Endothelial cell of umbilical vein (primary cell): Measurements from ENCODE around the gene AJAP1. TPM values are rescaled to one million over a fixed set of nuclear protein-coding genes. Genes with fewer than 3 reads are reported as not detected.

Source experiments
- BruUV-seq: library from RNA; stranded (reverse); fragments of 400-500 nt; replicated peaks from 2 replicates; lab custom pipeline; 2021; lab: Mats Ljungman, UMichigan
- CTCF ChIA-PET: fragments of 300-600, 350-600 bp; sonication (Branson Sonifier 250); formaldehyde crosslinking; loops from one replicate; lab custom pipeline; 2021; ENCODE audit warnings: antibody characterized with exemption, inconsistent platforms; lab: Charles Lee
- POLR2A ChIA-PET: fragments of 300-600, 350-600 bp; sonication (Branson Sonifier 250); formaldehyde crosslinking; loops from one replicate; lab custom pipeline; 2021; ENCODE audit warnings: antibody characterized with exemption, inconsistent platforms; lab: Charles Lee
- DNase-seq: peaks from one replicate; pipeline ENCODE4 v3.0.0-alpha.2; 2011; ENCODE audit warnings: low read depth, low spot score
- FAIRE-seq: peaks from 2 replicates; lab custom pipeline; 2011; peaks lifted over from hg19 to GRCh38; lab: Jason Lieb, UNC
- H2AFZ ChIP-seq: 2 replicates; pipeline ENCODE4 v1.6.0; 2012; ENCODE audit warnings: low read depth, low read length, control low read depth, inconsistent platforms
- H3K27ac ChIP-seq: 2 replicates; pipeline ENCODE4 v1.5.1; 2011; ENCODE audit warnings: low read depth, mild to moderate bottlenecking, control low read depth, low read length, moderate library complexity; ENCODE audit not compliant: insufficient read depth
- H3K27me3 ChIP-seq, 2 experiments: 2 replicates each; pipeline versions ENCODE4 v1.6.0 to v1.6.1; 2011; ENCODE audit warnings: low read length in 2 of 2, mixed read lengths in 1 of 2; ENCODE audit not compliant: control insufficient read depth in 2 of 2, insufficient read depth in 2 of 2
- H3K36me3 ChIP-seq, 2 experiments: 2 replicates in 1 of 2; 3 replicates in 1 of 2; pipeline ENCODE4 v1.5.1; 2011; ENCODE audit warnings: low read length in 2 of 2, mild to moderate bottlenecking in 1 of 2, moderate library complexity in 1 of 2; ENCODE audit not compliant: control insufficient read depth in 2 of 2, insufficient read depth in 2 of 2; ENCODE audit errors: extremely low read depth in 1 of 2
- H3K4me1 ChIP-seq: 3 replicates; pipeline ENCODE4 v1.5.1; 2011; ENCODE audit warnings: mild to moderate bottlenecking, low read length; ENCODE audit not compliant: control insufficient read depth, insufficient read depth; ENCODE audit errors: extremely low read depth
- H3K4me2 ChIP-seq: 2 replicates; pipeline ENCODE4 v1.6.1; 2011; ENCODE audit warnings: low read length, control low read depth, mixed read lengths; ENCODE audit not compliant: insufficient read depth
- H3K4me3 ChIP-seq, 3 experiments: fragments of 200-600 bp in 1 of 3; sonication (generic), shearing (Covaris generic) in 1 of 3; replicated peaks in 1 of 3; 2 replicates each; pipeline ENCODE4 v1.5.1; 2011 to 2016; ENCODE audit warnings: control low read depth in 3 of 3, low read length in 3 of 3, mild to moderate bottlenecking in 2 of 3, inconsistent platforms in 1 of 3, low read depth in 1 of 3, moderate library complexity in 1 of 3; ENCODE audit not compliant: insufficient read depth in 1 of 3
- H3K79me2 ChIP-seq: 2 replicates; pipeline ENCODE4 v1.6.0; 2012; ENCODE audit warnings: low read length, inconsistent platforms; ENCODE audit not compliant: control insufficient read depth, insufficient read depth
- H3K9ac ChIP-seq: replicated peaks from 2 replicates; pipeline ENCODE3; 2011; ENCODE audit warnings: low read length, control low read depth; ENCODE audit not compliant: insufficient read depth; ENCODE audit errors: extremely low read depth
- H3K9me1 ChIP-seq: replicated peaks from 3 replicates; pipeline ENCODE4 v1.6.0; 2011; ENCODE audit warnings: mild to moderate bottlenecking, low read length; ENCODE audit not compliant: control insufficient read depth, insufficient read depth; ENCODE audit errors: extremely low read depth
- H3K9me3 ChIP-seq: replicated peaks from 2 replicates; pipeline ENCODE4 v1.5.1; 2012; ENCODE audit warnings: low read length, inconsistent platforms; ENCODE audit not compliant: control insufficient read depth, insufficient read depth
- H4K20me1 ChIP-seq: replicated peaks from 2 replicates; pipeline ENCODE3; 2011; ENCODE audit warnings: mild to moderate bottlenecking, low read length; ENCODE audit not compliant: control insufficient read depth, insufficient read depth; ENCODE audit errors: extremely low read depth
- CTCF ChIP-seq, 2 donors: IDR thresholded peaks; 1 replicate in 1 of 2; 2 replicates in 1 of 2; pipeline ENCODE4 v1.5.1; 2011; ENCODE audit warnings: low read length in 2 of 2, mild to moderate bottlenecking in 2 of 2, moderate library complexity in 2 of 2, control low read depth in 1 of 2, inconsistent platforms in 1 of 2, low read depth in 1 of 2; ENCODE audit not compliant: insufficient read depth in 1 of 2; ENCODE audit errors: extremely low read depth in 1 of 2
- EZH2 ChIP-seq: IDR thresholded peaks from 2 replicates; pipeline ENCODE4 v1.6.1; 2012; ENCODE audit warnings: borderline replicate concordance, low read depth, mild to moderate bottlenecking, moderate library complexity, low read length, inconsistent platforms; ENCODE audit not compliant: severe bottlenecking
- FOS ChIP-seq: IDR thresholded peaks from 2 replicates; pipeline ENCODE4 v1.6.1; 2011; ENCODE audit warnings: mild to moderate bottlenecking, low read length, moderate library complexity, borderline replicate concordance; ENCODE audit not compliant: insufficient read depth
- GATA2 ChIP-seq: IDR thresholded peaks from 2 replicates; pipeline ENCODE4 v1.7.0; 2011; ENCODE audit warnings: low read depth, mild to moderate bottlenecking, moderate library complexity, mixed read lengths, low read length; ENCODE audit not compliant: insufficient read length, insufficient read depth
- JUN ChIP-seq: IDR thresholded peaks from 2 replicates; pipeline ENCODE4 v1.6.1; 2011; ENCODE audit warnings: borderline replicate concordance, low read depth; ENCODE audit not compliant: insufficient read length, insufficient read depth
- MAX ChIP-seq: IDR thresholded peaks from 2 replicates; pipeline ENCODE4 v1.6.1; 2011; ENCODE audit not compliant: insufficient read depth, insufficient read length
- MYC ChIP-seq: IDR thresholded peaks from one replicate; pipeline ENCODE4 v1.6.1; 2011; ENCODE audit warnings: mild to moderate bottlenecking, low read depth, low read length
- POLR2AphosphoS5 ChIP-seq: IDR thresholded peaks from 2 replicates; pipeline ENCODE4 v1.6.1; 2012; ENCODE audit warnings: low read depth, mild to moderate bottlenecking, control low read depth, low read length, moderate library complexity; ENCODE audit not compliant: insufficient read depth
- dilution Hi-C: fragments of 300-500 bp; cut with MboI; formaldehyde crosslinking; loops from one replicate; pipeline ENCODE4 v1.15.0; 2019; ENCODE audit warnings: low sequenced_read_pairs; ENCODE audit not compliant: extremely low pct_ligation_motif_present
- intact Hi-C: fragments of 100-400 bp; cut with micrococcal nuclease; formaldehyde crosslinking; loops from one replicate; pipeline ENCODE4 v1.10.0; 2022
- polyA plus RNA-seq, 4 experiments: library from polyadenylated mRNA; depleted of rRNA in 3 of 4; stranded (reverse) in 3 of 4; unstranded in 1 of 4; fragments of >200 nt; gene quantifications; 2 replicates each; pipeline versions ENCODE4 v1.2.1 to v1.2.3, GENCODE V29; 2011 to 2012; ENCODE audit warnings: missing spikeins in 1 of 4
- total RNA-seq: library from RNA; stranded (reverse); gene quantifications from 2 replicates; pipeline ENCODE4 v1.2.3, GENCODE V29; 2021

The AJAP1 gene
- total and polyA plus RNA-seq, 2 donors (not counting 3 experiments of a cell fraction or from before 2014, with no cell fraction given): not detected

- FAIRE-seq: no peak
- no peak for TF ChIP-seq POLR2AphosphoS5
- no peak for TF ChIP-seq GATA2
- no peak for TF ChIP-seq MYC
- no peak for TF ChIP-seq FOS
- TF ChIP-seq JUN: no peak
- TF ChIP-seq EZH2: no peak
- TF ChIP-seq CTCF (IDR thresholded peaks at IDR 0.05; ENCODE audit: extremely low read depth in 1 of 2, insufficient read depth in 1 of 2, low read depth in 1 of 2, low read length in 2 of 2): no peak
- no peak for TF ChIP-seq MAX
- H3K4me3 ChIP-seq: no peak overlapping the region
Observed at GRCh38 chr1:4709641-4710040, 55.2 kb downstream of the AJAP1 start.

More at GRCh38 chr1:4709641-4710040, 55.2 kb downstream of the AJAP1 start:
- H3K4me1 ChIP-seq: no peaks in the 10 kb centered on the region
- H3K9me3 ChIP-seq: peaks cover 7% of the 10 kb centered on the region
- no peak for DNase-seq
- no peak overlapping the region for H3K27ac ChIP-seq
- H3K9me1 ChIP-seq: no peaks in the 10 kb centered on the region
- intact Hi-C loops: no loop called here
- H4K20me1 ChIP-seq: no peaks in the 10 kb centered on the region
- no peak overlapping the region for H3K4me2 ChIP-seq
- no peak overlapping the region for H3K9ac ChIP-seq
- no peaks in the 10 kb centered on the region for H3K27me3 ChIP-seq
- POLR2A ChIA-PET: no interaction called here
- dilution Hi-C loops: no loop called here
- no peak overlapping the region for H2AFZ ChIP-seq
- no peaks in the 10 kb centered on the region for H3K79me2 ChIP-seq
- H3K36me3 ChIP-seq: no peaks in the 10 kb centered on the region
- BruUV-seq: no TSS peak
- CTCF ChIA-PET: no interaction called here
